ENCODE data around the gene PRKCH. TPM values are rescaled to one million over a fixed set of nuclear protein-coding genes. Genes with fewer than 3 reads are reported as not detected.

Gene PRKCH
- total RNA-seq, 1 donor from 2014 or later = 43.0 TPM

- no peaks in the 10 kb centered on the region for H3K9me3 ChIP-seq
- no peak overlapping the region for H3K27ac ChIP-seq
- H3K27me3 ChIP-seq = no peaks in the 10 kb centered on the region
- no peaks in the 10 kb centered on the region for H3K36me3 ChIP-seq
- H3K4me1 ChIP-seq = peaks cover 30% of the 10 kb centered on the region
- TF ChIP-seq POLR2A (IDR thresholded peaks at IDR 0.05) (no peak), CTCF (IDR thresholded peaks at IDR 0.05) (no peak), POLR2AphosphoS5 (IDR thresholded peaks at IDR 0.05; ENCODE audit: insufficient read depth in 1 of 2, low read depth in 1 of 2) (no peak)
- DNase-seq (ENCODE audit: extremely low spot score in 2 of 2) = no peak
- intact Hi-C loops (cut with DNase I) = no loop called here
- H3K4me3 ChIP-seq = no peak overlapping the region
Observed at GRCh38 chr14:61491224-61491623, 169.8 kb downstream of the PRKCH start.

- Histone ChIP-seq H3K27ac (no peak overlapping the region), H3K36me3 (no peaks in the 10 kb centered on the region)
- DNase-seq (ENCODE audit: extremely low spot score in 2 of 2) = no peak
Observed at GRCh38 chr14:61491876-61492434, 170.6 kb downstream of the PRKCH start.

GRCh38 chr14:61492474-61492873 is 171.1 kb downstream of the PRKCH start:
- intact Hi-C loops (cut with DNase I) = no loop called here

More at GRCh38 chr14:61491876-61492434, 170.6 kb downstream of the PRKCH start:
- Histone ChIP-seq H3K4me3 (no peak overlapping the region), H3K9me3 (no peaks in the 10 kb centered on the region), H3K27me3 (no peaks in the 10 kb centered on the region), H3K4me1 (peaks cover 30% of the 10 kb centered on the region)
- no peak for TF ChIP-seq POLR2AphosphoS5 (IDR thresholded peaks at IDR 0.05; ENCODE audit: insufficient read depth in 1 of 2, low read depth in 1 of 2)
- intact Hi-C loops (cut with DNase I) = no loop called here

GRCh38 chr14:61493239-61493638 is 171.9 kb downstream of the PRKCH start:
- Histone ChIP-seq H3K4me1 (peaks cover 32% of the 10 kb centered on the region), H3K4me3 (no peak overlapping the region), H3K36me3 (no peaks in the 10 kb centered on the region), H3K27ac (no peak overlapping the region), H3K9me3 (no peaks in the 10 kb centered on the region), H3K27me3 (no peaks in the 10 kb centered on the region)
- no peak for DNase-seq (ENCODE audit: extremely low spot score in 2 of 2)
- intact Hi-C loops (cut with DNase I) = no loop called here
- TF ChIP-seq CTCF (IDR thresholded peaks at IDR 0.05) (no peak), POLR2A (IDR thresholded peaks at IDR 0.05) (no peak), POLR2AphosphoS5 (IDR thresholded peaks at IDR 0.05; ENCODE audit: insufficient read depth in 1 of 2, low read depth in 1 of 2) (no peak)

More at GRCh38 chr14:61492474-61492873, 171.1 kb downstream of the PRKCH start:
- no peak for DNase-seq (ENCODE audit: extremely low spot score in 2 of 2)
- no peak for TF ChIP-seq POLR2A (IDR thresholded peaks at IDR 0.05)
- no peak for TF ChIP-seq POLR2AphosphoS5 (IDR thresholded peaks at IDR 0.05; ENCODE audit: insufficient read depth in 1 of 2, low read depth in 1 of 2)
- no peak for TF ChIP-seq CTCF (IDR thresholded peaks at IDR 0.05)
- H3K4me3 ChIP-seq = no peak overlapping the region
- no peaks in the 10 kb centered on the region for H3K27me3 ChIP-seq
- no peaks in the 10 kb centered on the region for H3K9me3 ChIP-seq
- H3K4me1 ChIP-seq = peaks cover 30% of the 10 kb centered on the region
- no peaks in the 10 kb centered on the region for H3K36me3 ChIP-seq
- H3K27ac ChIP-seq = no peak overlapping the region

GRCh38 chr14:61494018-61494417 is 172.6 kb downstream of the PRKCH start:
- Histone ChIP-seq H3K9me3 (no peaks in the 10 kb centered on the region), H3K27ac (no peak overlapping the region), H3K4me1 (peaks cover 36% of the 10 kb centered on the region), H3K27me3 (no peaks in the 10 kb centered on the region), H3K4me3 (no peak overlapping the region), H3K36me3 (no peaks in the 10 kb centered on the region)
- intact Hi-C loops (cut with DNase I) = no loop called here
- DNase-seq (ENCODE audit: extremely low spot score in 2 of 2) = no peak
- TF ChIP-seq POLR2AphosphoS5 (IDR thresholded peaks at IDR 0.05; ENCODE audit: insufficient read depth in 1 of 2, low read depth in 1 of 2) (no peak), POLR2A (IDR thresholded peaks at IDR 0.05) (no peak)

- no peaks in the 10 kb centered on the region for H3K36me3 ChIP-seq
- peaks cover 38% of the 10 kb centered on the region for H3K4me1 ChIP-seq
- no peak for DNase-seq (ENCODE audit: extremely low spot score in 2 of 2)
- intact Hi-C loops (cut with DNase I) = no loop called here
- no peaks in the 10 kb centered on the region for H3K9me3 ChIP-seq
- H3K27me3 ChIP-seq = no peaks in the 10 kb centered on the region
- TF ChIP-seq POLR2AphosphoS5 (IDR thresholded peaks at IDR 0.05; ENCODE audit: insufficient read depth in 1 of 2, low read depth in 1 of 2) (no peak), POLR2A (IDR thresholded peaks at IDR 0.05) (no peak), CTCF (IDR thresholded peaks at IDR 0.05) (no peak)
- no peak overlapping the region for H3K4me3 ChIP-seq
- H3K27ac ChIP-seq = no peak overlapping the region
Observed at GRCh38 chr14:61495809-61496208, 174.4 kb downstream of the PRKCH start.
